Measurements from ENCODE around the gene MBTPS2.

Gene MBTPS2

DNA sequence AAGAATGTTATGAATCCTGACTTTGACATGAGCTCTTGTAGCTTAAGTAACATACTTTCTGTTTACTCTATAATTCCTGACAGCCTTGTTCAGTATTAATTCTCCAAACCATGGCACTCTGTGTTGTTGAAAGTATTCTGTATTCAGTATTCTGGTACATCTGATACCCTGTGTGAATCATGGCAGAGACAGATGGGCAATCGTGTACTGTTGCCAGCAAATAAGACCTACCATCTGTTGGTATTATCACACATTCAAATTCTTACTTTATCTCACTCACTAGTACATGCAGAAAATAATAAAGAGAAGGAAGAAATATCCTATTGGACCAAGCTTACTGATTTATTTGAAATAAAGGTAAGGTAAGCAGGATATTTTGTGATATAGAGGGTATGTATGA lies 7.9 kb downstream of the MBTPS2 start:
- POLR2A ChIA-PET = no interaction called here
- no peak for TF ChIP-seq CTCF (IDR thresholded peaks at IDR 0.05; ENCODE audit: insufficient read depth, low read length, missing control alignments)
- no peak for DNase-seq (ENCODE audit: low read depth, low spot score)
- CTCF ChIA-PET = no interaction called here
- H3K4me3 ChIP-seq (ENCODE audit: low read depth, low read length) = no peak overlapping the region

DNA sequence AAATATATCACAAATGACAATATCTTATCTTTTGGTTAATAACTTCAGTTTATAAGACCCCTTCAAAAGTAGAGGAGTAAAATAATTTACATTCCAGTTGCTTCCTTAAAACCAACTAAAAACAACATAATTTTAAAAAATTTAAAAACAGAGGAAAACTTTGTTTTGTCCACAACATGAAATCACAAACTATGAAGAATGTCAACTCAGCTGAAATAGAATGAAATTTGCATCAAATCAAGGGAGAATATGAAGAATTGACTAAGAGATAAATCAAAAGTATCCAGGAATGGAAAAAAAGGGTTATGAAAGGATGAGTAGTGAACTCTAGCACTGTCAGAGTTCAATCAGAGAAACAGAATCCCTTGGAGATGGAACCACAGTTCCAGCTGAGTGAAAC lies 14.2 kb downstream of the MBTPS2 start:
- no peak for TF ChIP-seq CTCF (IDR thresholded peaks at IDR 0.05; ENCODE audit: insufficient read depth, low read length, missing control alignments)
- no peak overlapping the region for H3K4me3 ChIP-seq (ENCODE audit: low read depth, low read length)
- no peak for DNase-seq (ENCODE audit: low read depth, low spot score)
- ChIA-PET CTCF (no interaction called here), POLR2A (no interaction called here)

DNA sequence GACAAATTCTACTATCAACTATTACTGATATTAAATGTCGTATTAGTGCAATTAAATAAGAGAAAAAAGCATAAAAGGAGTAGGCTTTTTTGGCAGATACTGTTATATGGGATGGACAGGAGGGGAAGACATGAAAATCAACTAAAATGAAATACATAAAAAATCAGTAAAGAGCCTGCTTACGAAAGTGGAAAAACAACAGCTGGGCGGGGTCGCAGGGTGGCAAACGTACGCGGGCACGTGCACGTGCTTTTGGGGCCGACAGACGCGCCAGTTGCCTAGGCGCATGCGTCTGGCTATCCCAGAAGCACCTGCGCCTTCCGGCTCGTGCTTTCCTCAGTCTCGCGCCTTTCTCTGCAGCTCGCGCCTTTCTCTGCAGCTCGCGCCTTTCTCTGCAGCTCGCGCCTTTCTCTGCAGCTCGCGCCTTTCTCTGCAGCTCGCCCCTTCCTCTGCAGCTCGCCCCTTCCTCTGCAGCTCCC lies 16.6 kb downstream of the MBTPS2 start, which contains the start of gene YY2:
YY2 (plus strand) TSS at position 51 of the 479 bp plus-strand sequence. CDS start 498 bp downstream, outside the sequence.
- CTCF ChIA-PET = no interaction called here
- no peak for TF ChIP-seq CTCF (IDR thresholded peaks at IDR 0.05; ENCODE audit: insufficient read depth, low read length, missing control alignments)
- DNase-seq (ENCODE audit: low read depth, low spot score) = no peak
- POLR2A ChIA-PET = no interaction called here
- H3K4me3 ChIP-seq (ENCODE audit: low read depth, low read length) = no peak within 1 kb of the TSS

- H3K4me3 ChIP-seq (ENCODE audit: low read depth, low read length) = no peak overlapping the region
- TF ChIP-seq CTCF (IDR thresholded peaks at IDR 0.05; ENCODE audit: insufficient read depth, low read length, missing control alignments) = no peak
- no peak for DNase-seq (ENCODE audit: low read depth, low spot score)
- CTCF ChIA-PET = no interaction called here
- POLR2A ChIA-PET = no interaction called here
Observed at GRCh38 chrX:21856504-21856903, 17.1 kb downstream of the MBTPS2 start.

DNA sequence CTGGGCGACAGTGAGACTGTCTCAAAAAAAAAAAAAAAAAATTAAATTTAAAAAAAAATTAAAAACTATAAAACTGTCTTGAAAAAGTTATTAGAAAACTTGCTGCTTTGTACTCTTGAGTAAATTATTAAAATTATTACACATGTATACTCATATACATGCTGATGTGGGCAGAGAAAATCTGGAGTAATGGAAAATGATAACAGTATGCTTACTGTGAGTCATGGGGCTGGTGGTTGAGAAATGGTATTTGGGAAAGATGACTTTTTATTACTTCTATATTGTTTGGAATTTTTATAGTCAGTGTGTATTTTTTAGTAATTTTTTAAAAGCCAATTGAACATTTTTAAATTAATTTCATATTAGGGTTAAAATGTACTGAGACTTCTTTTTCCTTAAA lies 23.8 kb downstream of the MBTPS2 start:
- POLR2A ChIA-PET = no interaction called here
- no peak overlapping the region for H3K4me3 ChIP-seq (ENCODE audit: low read depth, low read length)
- no peak for TF ChIP-seq CTCF (IDR thresholded peaks at IDR 0.05; ENCODE audit: insufficient read depth, low read length, missing control alignments)
- no peak for DNase-seq (ENCODE audit: low read depth, low spot score)
- CTCF ChIA-PET = interaction anchor here (1.3 kb wide), 1 partner anchor 113 kb away, joined by 4 read pairs; no protein-coding TSS in a partner anchor

GRCh38 chrX:21865436-21865835 lies 26.0 kb downstream of the MBTPS2 start:
- POLR2A ChIA-PET = no interaction called here
- no peak for DNase-seq (ENCODE audit: low read depth, low spot score)
- no peak overlapping the region for H3K4me3 ChIP-seq (ENCODE audit: low read depth, low read length)
- no peak for TF ChIP-seq CTCF (IDR thresholded peaks at IDR 0.05; ENCODE audit: insufficient read depth, low read length, missing control alignments)
- CTCF ChIA-PET = no interaction called here

Data from AG04449 (cell line).